ENCODE data around the gene LAMTOR1.
A peak's percentile ranks its signal among the peaks of the same experiment; 100 is the strongest.

LAMTOR1 gene

DNA sequence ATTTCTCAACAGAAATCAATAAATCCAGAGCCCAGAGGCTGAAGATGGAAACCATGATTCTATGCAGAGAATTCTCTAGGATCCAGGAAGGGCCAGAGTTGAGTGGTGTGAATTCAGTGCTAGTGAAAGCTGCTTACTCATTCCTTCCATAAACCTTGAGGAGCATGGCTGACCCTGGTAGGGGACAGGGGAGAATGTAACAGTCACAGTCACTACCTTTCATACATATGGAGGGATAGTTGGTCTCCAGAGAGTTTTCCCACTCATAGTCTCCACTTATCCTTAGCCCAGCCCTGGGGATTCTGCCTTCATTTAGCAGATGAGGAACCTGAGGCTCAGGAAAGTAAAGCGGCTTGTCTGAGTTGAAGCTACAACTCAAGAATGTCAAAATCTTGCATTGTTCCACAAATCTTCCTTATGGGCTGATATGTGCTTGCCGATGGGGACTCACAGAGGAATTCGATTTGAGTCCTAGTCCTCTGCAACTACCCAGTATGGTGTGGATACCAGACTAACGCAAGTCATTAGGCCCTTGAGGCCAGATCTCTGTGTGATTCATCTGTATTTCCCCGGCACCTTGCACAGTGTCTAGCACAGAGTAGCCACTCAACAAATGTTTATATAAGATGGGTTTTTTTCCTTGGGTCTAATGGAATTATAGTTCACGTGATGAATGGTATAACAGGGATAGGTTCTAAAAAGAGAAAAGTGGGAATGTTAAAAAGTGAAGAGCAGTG lies 13.1 kb upstream of the LAMTOR1 start:
- no peak for DNase-seq

DNA sequence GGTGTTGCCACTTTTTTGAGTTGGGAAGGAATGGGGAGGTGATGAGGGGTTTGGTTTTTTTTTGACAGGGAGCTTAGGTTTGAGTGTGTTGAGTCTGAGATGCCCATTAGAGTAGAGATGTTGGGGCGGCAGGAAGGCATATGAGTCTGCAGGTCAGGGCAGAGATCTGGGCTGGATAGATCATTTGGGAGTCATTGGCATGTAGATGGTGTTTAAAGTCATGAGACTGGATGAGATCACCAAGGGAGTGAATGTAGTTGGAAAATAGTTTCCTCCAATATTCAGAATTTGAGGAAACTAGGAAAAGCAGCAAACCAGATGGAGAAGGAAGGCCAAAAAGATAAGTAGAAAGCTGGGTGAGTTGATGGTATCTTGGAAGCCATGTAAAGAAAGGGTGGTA lies 11.5 kb upstream of the LAMTOR1 start:
- no peak for DNase-seq

DNA sequence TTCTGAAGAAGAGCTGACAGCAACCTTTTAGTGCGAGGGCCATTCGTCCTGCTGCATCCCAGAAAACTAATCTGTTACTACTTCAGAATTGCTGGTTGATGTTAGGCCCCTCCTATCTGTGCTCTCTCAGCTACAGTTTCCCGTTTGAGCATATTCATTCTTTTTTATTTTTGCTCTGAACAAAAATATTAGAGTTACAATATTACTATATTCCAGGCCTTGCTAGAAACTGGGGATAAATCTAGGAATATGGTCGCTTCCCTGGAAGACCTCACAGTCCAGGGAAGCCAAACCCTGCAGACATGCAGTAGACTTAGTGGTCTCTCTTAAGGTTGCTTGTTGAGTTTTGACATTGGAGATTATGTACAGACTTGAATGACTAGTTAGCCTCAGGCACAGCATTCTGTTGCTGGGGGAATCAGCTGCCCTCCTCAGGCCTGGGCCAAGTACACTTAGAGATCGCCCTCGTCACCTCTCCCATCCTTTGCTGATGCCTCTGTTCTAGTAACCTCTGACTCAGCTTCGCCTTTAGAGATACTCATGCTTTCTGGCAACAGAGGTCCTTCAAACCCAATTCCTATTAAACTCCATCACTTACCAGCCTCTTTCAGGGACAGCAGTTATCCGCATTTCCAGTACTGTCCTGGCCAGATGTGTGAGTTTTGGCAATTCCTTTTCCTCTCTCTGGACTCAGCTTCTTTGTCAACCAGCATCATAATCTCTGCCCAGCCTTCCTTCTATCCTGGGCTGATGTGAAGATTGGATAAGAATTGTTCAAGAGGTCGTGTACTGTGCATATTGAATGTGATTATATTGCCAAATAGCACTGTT lies 10.1 kb upstream of the LAMTOR1 start:
- DNase-seq = no peak

- peak; percentile 99 for DNase-seq
These were observed 9.3 kb upstream of the LAMTOR1 start, which contains the start of gene ANAPC15 for GRCh38 chr11:72112143-72112977. Gene ANAPC15, minus strand, starts transcription at chr11:72112695. Its CDS starts 1,419 bp downstream, at chr11:72111276.

DNA sequence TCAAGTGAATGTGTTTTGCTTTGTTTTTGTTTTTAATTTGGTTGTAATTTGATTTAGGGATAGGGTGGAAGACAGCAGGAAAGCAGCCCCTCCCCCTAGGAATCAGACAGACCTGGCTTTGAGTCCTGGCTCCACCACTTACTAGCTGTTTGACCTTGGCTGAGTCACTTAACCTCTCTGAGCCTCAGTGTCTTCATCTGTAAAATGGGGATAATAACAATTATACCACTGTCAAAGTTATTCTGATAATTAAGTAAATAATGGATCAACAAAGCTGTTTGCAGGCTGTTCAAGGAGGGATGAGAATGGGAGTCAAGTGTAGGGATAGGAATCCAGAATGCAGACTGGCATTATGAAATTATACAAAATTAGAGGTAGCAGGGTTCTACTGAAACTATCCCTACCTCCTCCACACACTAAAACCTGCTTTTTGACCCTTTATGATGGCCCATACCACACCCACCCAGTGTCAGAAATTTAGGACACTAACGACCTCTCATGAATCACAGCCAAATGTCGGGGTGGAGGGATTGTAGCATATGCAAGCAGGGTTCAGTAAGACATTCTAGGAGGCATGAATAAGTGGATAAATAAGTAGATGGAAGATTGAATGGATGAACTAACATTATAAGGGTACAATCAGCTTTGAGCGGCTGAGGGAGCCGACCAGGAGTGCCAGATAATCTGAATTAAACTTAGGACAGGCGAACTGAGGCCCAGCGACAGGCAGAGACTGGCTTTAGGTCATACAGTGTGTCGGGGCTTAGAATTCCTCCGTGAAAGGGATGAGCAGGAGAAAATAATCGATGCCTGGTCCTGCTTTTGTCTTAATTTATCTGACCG lies 8.4 kb upstream of the LAMTOR1 start:
- no peak for DNase-seq

- DNase-seq = no peak
These were observed 2.8 kb upstream of the LAMTOR1 start, which contains the start of gene TOMT for GRCh38 chr11:72105888-72106287. Gene TOMT, plus strand, starts transcription at chr11:72105924. Its CDS starts 28 bp downstream, at chr11:72105952.

GRCh38 chr11:72103754-72104167 lies 664 bp upstream of the LAMTOR1 start:
- no peak for DNase-seq

DNA sequence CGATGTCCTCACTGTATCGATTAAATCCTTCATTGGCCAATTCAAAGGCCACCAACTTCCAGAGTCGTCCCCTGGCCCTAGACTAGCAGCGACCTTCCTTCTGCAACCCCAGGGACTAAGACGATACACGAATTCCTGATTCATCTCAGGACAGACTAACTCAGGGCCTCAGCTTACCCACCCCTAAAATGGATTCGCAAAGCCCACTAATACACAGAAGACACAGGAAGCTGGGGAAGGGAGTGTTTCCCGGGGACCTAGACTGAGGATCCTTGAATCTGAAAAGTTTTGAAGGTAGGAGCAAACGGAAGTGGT lies 509 bp downstream of the LAMTOR1 start:
- DNase-seq = no peak

GRCh38 chr11:72102162-72102561 lies 935 bp downstream of the LAMTOR1 start:
- peak; percentile 14 for DNase-seq

DNA sequence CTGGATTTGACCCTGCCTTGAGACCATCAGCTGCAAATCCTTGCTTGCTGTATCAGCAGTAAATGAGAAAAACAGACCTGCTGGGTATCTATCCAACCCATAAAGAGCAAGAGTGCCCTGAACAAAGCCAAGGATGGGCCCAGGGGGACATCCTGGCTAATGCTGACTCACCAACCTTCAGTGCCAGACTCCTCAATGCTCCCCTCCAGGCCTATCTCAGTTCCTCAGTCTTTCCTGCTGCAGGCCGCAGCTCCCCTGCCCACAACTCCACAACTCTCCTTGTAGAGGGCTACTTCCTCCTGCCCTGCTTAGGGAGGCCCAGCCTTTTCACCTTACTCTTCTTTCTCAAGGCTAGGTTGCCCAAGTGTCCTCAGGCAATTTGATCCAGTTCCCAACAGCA lies 2.6 kb downstream of the LAMTOR1 start:
- no peak for DNase-seq

DNA sequence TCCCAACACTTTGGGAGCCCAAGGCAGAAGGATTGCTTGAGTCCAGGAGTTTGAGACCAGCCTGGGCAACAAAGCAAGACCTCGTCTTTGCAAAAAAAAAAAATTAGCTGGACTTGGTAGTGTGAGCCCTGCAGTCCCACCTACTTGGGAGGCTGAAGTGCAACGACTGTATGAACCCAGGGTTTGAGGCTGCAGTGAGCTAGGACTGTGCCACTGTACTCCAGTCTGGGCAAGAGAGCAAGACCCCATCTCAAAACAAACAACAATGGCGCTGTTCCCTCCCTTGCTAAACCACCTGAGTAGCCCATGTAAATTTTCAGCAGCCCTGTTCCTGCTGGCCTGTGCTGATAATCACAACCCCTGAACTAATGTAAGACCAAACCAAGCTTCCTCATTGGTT lies 3.1 kb downstream of the LAMTOR1 start:
- DNase-seq = no peak

DNA sequence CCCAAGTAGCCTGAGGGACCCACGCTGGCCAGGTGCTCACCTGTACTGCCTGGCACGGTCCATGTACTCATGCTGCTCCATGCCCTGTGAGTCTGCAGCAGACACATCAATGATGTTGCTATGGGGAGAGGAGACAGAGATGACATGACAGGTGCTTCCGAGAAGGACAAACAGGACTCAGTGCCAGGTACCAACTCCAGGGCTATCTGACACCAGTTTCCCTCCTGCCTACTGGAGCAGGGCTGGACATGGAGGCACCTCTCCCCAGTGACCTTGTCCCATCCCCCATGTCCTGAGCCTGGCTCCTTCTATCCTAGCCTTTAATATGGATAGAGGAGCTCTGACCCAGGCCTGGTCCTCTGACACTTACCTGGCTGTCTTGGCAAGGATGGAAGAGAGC lies 4.4 kb downstream of the LAMTOR1 start:
- no peak for DNase-seq

DNA sequence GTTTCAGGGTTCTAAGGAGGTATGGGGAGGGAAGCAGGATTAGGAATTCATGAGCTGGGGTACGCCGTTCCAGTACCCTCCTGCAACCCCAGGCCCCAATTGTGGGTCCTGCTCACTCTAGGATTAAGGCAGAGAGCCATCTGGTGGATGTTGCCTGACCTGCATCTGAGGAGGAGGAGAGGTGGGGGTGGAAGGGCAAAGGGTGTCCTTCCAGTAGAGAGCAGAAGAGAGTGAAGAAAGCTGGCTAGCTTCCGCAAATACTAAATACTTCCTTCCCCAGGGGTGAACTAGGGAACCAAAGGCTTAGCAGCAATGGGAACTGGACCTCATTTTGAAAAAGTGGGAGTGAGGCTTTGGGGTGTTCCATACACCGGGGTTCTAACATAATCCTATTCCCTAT lies 11.8 kb downstream of the LAMTOR1 start:
- peak; percentile 79 for DNase-seq

DNA sequence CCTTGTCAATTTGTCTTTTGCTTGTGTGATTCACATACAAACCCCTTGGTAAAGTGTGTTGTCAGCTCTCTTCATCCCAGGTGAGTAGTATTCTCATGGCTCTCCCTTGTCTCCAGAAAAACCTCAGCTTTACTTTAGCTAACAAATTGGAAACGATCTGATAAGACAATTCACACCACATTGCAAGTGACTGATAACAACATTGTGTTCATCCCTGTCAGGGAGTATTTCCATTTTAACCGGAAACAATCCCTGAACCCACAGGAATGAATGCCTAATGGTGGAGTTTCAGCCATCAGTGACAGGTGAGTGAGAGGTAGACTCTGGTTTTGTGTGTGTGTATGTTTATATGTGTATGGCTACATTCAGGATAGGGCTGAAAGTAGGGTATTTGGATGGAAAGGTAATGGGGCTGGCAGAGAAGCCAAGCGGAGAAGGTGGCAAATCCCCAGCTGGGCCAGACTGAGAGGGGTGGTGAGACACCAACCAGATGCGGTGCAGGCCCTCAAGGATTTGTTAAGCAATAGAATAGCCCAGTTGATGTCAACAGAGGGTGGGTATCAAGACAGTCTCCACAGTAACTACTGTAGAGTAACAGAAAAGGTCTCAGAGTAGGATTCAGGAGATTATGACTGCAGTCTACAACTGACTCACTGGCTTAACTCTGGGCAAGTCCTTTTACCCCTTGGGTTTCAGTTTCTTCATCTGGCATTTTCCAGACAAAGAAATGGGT lies 14.9 kb downstream of the LAMTOR1 start:
- DNase-seq = peak; percentile 53

GRCh38 chr11:72085621-72086351 lies 17.3 kb downstream of the LAMTOR1 start:
- peak; percentile 28 for DNase-seq

DNA sequence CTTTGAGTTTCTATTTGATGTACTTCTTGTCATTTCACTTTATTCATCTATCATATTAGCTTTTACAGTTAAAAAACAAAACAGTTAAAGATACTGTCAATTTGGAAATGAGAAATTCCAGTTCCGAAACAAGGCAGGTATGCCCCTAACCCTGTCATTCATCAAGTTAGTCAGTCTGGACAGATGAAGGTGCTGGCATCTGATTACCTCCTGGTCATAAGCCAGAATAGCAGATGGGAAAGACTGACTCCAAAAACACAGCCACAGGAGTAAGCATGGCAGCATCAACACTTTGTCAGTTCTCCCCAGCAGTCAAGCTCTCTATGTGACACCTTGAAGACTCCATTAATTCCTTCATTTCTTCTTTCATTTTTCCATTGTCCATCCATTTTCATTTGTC lies 18.1 kb downstream of the LAMTOR1 start:
- DNase-seq = peak; percentile 74

DNA sequence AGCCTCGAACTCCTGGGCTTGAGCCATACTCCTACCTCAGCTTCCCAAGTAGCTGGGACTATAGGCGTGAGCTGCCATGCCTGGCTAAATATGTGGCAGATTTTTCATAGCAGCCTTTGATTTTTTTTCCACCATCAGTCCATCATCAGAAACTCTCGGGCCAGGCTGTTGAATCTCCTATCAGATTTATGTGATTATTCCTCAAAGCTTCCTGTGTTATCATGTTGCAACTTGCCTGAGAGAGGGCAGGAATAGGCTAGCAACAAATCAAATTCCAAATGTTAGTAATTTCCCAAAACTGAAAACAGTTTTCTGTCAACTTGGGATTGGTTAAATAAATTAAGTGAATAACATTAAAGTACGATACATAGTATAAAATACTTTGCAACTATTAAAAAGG lies 19.0 kb downstream of the LAMTOR1 start:
- DNase-seq = no peak

GRCh38 chr11:72083414-72083813 lies 19.7 kb downstream of the LAMTOR1 start:
- no peak for DNase-seq

GRCh38 chr11:72081821-72082453 lies 21.2 kb downstream of the LAMTOR1 start:
- no peak for DNase-seq

- no peak for DNase-seq
These were observed 21.9 kb downstream of the LAMTOR1 start for GRCh38 chr11:72081184-72081644.
